ENCODE measurements around the gene PBX1.

PBX1 gene

GRCh38 chr1:164834641-164835040 is 275.7 kb downstream of the PBX1 start:
- no peak overlapping the region for H3K4me3 ChIP-seq (ENCODE audit: low read depth, low read length)
- DNase-seq (ENCODE audit: low read depth) = no peak
- no peak for TF ChIP-seq CTCF (IDR thresholded peaks at IDR 0.05; ENCODE audit: low read depth, low read length, missing control alignments)

DNA sequence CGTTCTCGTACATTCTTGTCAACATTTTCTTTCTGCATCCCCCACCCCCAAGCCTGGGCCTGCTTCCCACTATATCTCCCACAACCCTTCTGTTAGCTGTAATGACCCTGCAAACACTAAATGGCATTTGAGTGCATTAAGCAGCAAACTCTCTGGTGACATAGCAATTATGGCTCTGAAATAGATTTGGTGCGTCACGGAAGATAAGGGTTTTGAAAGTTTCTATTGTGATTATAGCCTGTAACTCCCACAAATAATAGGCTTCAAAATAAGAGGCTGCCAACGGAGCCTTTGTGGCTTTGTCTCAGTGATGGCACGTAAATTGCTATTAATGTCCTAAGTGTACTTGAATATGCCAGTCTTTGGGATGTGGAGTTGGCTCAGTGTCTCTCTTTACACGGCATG is 277.6 kb downstream of the PBX1 start:
- H3K4me3 ChIP-seq (ENCODE audit: low read depth, low read length) = no peak overlapping the region
- TF ChIP-seq CTCF (IDR thresholded peaks at IDR 0.05; ENCODE audit: low read depth, low read length, missing control alignments) = no peak
- DNase-seq (ENCODE audit: low read depth) = no peak

DNA sequence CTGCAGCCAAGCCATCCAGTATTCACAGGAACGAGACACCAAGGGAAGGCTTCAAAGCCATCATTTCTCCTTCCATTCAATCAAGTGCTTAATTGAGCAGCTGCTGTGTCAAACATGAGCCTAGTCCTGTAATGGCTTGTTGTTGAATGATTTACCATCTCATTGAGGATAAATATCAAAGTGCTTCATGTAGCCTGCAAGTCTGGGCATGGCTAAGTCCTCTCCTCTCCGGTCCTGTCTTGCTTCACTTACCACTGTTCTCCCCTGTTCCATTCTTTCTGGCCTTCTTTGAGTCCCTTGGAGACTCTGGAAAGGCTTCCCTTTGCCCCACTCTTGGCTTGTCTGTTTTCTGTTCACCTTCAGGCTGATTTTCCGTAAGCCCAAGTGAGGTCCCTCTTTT is 279.8 kb downstream of the PBX1 start:
- DNase-seq (ENCODE audit: low read depth) = no peak
- no peak for TF ChIP-seq CTCF (IDR thresholded peaks at IDR 0.05; ENCODE audit: low read depth, low read length, missing control alignments)

GRCh38 chr1:164840936-164841335 is 282.0 kb downstream of the PBX1 start:
- H3K4me3 ChIP-seq (ENCODE audit: low read depth, low read length) = no peak overlapping the region
- no peak for TF ChIP-seq CTCF (IDR thresholded peaks at IDR 0.05; ENCODE audit: low read depth, low read length, missing control alignments)
- no peak for DNase-seq (ENCODE audit: low read depth)

More for the DNA sequence above, 279.8 kb downstream of the PBX1 start:
- no peak overlapping the region for H3K4me3 ChIP-seq (ENCODE audit: low read depth, low read length)

GRCh38 chr1:164841702-164842465 is 282.9 kb downstream of the PBX1 start:
- no peak for TF ChIP-seq CTCF (IDR thresholded peaks at IDR 0.05; ENCODE audit: low read depth, low read length, missing control alignments)
- no peak for DNase-seq (ENCODE audit: low read depth)
- H3K4me3 ChIP-seq (ENCODE audit: low read depth, low read length) = no peak overlapping the region

DNA sequence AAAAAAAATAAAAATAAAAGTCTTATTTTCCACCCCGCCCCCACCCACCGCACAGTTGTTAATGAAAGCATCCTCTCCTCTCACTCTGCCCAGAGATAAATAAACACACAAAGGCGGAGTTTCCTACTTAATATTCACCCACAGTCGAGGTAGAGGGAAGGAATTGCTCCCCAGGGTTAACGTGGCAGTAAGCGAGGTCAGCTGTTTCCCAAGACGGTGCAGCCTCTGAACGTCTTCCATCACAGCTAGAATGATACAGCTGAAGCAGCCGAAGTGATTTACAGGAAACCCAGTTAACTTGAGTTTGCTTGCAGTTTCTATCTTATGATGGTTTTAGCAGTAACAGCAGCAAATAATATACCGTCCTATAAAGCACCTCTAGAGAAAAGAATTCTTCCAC is 283.9 kb downstream of the PBX1 start:
- no peak overlapping the region for H3K4me3 ChIP-seq (ENCODE audit: low read depth, low read length)
- no peak for TF ChIP-seq CTCF (IDR thresholded peaks at IDR 0.05; ENCODE audit: low read depth, low read length, missing control alignments)
- no peak for DNase-seq (ENCODE audit: low read depth)
